HG03558 (cell line): ENCODE measurements around the gene VPS11.

ENCODE experiments used
- ATAC-seq: cut with Tn5 transposase; IDR thresholded peaks from one replicate; pipeline ENCODE4 v1.9.1; 2021; ENCODE audit warnings: moderate number of reproducible peaks; ENCODE audit not compliant: unreplicated experiment; ENCODE audit errors: extremely low read depth

VPS11 gene

DNA sequence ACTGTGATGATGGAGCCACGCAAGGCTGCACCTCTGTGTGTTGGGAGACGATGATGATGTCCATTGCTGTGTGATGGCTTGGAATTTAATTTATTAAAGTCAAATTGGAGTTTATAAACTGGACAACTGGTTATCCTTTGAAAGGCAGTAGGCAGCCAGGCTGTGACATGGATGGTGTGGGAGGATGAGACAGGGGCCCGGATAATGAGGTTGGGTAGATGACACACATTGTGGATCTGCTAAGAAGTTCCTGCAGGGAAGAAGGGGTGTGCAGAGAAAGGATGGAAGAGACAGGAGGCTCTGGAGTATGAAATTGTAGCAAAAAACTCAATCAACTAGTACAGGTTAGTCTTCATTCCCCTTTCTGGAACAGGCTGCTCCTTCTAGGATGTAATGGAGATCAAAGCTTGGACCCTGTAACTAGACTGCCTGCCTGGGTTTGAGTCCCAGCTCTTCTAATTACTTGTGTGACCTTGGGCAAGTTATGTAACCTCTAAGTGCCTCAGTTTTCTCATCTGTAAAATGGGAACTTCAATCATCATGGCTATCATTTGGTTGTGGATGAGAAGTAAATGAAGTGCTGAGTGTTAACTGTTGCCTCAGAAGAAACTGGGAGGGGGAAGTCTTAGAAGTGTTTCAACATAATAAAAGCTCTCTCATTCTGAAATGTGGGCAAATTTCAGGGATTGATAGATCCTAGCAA, 49.5 kb downstream of the VPS11 start:
- no peak for ATAC-seq

DNA sequence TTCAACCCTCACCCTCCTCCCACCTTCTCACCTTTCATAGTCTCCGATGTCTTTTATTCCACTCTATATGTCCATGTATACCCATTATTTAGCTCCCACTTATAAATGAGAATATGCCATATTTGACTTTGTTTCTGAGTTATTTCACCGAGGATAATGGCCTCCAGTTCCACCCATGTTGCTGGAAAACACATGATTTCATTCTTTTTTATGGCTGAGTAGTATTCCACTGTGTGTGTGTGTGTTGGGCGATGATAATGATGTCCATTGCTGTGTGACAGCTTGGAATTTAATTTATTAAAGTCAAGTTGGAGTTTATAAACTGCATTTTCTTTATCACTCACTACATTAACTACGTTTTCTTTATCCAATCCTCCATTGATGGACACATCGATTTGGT, 50.6 kb downstream of the VPS11 start:
- ATAC-seq, result no peak

DNA sequence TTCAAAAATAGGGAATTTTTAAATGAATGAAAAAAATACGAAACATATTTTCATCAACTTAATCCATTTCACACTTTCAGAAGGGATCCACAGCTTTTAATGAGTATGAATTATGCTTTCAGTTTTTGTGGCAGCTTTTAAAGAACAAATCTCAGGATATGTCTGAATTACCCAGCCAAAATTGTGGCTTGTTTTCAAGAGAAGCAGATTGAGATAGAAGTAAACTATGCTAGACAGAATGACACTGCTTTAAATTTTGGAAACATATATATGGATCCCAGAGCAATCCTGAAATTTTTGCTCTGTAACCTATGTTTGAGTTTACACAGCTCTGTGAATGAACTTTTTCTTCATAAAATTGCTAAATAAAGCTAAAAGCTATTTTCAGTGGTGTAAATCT, 51.3 kb downstream of the VPS11 start:
- no peak for ATAC-seq

DNA sequence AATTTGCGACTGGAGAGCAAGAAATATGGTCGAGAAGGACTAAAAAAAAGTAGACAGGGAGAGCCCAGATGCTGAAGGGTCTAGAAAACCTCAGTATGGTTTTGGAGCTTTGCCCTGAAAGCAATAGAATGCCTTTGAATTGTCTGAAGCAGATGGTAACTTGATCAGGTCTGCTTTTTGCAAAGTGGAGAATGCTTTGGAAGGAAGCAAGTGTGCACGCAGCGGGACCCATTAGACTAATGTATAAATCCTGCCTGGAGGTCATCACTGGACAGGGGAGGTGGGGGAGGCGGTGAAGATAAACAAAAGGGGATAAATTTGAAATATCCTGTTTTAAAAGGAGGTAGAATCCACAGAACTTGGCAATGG, 53.0 kb downstream of the VPS11 start:
- ATAC-seq, result no peak

DNA sequence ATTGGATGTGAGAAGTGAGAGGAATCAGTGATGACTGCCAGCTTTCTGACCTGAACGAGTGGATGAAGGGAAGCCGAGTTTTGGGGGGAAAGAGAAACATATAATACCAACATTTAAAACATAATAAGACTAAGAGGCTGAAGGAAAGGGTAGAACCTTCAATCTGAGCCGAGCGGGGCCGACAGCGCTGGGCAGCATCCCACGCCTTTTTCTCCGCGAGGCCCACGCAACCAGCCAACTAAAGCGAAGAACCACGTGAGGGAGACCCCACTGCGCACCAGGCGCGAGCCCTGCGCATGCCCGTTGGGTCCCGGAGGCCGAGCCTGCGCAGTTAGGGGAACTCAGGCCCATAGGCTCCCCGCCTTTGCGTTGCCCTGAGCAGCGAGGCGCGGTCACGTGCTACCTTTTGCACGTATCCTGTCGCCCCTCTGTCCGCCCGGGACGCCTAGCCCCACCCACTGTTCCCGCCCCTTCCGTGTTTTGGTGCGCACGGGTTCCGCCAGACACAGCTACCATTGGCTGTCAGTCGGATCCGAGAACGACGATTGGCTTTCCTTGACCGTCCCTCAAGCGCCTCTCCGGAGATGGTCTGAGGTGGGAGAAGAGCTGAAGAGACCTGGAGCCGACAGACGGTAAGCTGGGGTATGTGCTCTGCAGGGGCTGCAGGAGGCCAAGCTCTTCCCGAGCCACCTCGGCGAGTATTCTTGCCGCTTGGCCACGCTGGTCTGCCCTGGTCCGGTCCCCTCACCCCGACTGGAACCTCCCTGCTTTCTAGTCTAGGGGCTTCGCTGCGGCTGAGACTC, 53.6 kb downstream of the VPS11 start, which contains the start of gene HINFP:
HINFP (plus strand) TSS at position 573 of the 803 bp plus-strand sequence. CDS start 5,365 bp downstream, outside the sequence.
- peak; percentile 89 for ATAC-seq

DNA sequence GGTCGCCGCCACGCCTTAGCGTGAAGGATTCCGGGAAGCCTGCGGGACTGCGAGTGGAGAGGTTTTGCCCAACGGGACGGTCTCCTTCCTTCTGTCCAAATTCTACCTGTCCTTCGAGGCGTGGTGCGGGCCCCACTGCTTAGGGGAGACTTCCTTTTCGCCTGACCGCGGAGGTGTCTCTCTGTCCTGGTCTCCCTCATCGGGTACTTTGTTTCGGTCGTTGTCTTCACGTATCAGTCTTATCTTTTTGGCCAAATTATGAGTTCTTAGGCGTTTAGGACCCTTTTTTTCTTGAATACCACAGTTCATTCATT, 54.1 kb downstream of the VPS11 start:
- no peak for ATAC-seq

DNA sequence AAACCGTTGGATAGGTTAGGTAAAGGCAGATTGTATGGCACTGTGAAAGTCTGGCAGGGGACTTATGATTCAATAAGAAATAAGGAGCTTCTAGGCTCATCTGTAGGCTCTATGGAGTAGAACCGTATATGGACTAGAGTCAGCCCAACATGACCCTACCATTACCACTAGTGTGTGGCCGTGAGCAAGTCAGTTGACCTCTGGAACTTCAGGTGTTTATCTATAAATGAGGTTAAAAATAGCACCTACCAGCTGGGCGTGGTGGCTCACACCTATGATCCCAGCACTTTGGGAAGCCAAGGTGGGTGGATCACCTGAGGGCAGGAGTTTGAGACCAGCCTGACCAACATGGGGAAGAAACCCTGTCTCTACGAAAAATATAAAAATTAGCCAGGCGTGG, 58.2 kb downstream of the VPS11 start:
- no peak for ATAC-seq

DNA sequence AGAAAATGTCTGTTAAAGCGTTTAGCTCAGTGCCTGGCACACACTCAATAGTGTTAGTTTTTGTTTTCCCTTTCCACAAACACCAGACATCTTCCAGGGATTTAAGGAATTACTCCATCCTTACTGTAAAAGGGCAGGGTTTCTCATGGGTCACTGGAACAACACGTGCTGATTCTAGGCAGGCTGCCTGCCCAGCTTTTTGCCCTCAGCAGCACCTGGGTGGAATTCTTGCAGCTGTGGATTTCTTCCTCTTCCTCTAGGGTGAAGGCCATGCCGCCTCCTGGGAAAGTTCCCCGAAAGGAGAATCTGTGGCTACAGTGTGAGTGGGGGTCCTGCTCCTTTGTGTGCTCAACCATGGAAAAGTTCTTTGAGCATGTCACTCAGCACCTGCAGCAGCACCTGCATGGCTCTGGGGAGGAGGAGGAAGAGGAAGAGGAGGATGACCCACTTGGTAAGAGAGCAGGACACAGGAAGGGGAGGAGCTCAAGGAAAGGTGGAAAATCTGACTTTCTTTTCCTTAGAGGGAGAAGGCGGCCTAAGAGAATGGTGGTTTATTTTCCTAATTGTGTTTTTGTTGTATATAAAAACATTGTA, 59.2 kb downstream of the VPS11 start:
- ATAC-seq, result no peak

DNA sequence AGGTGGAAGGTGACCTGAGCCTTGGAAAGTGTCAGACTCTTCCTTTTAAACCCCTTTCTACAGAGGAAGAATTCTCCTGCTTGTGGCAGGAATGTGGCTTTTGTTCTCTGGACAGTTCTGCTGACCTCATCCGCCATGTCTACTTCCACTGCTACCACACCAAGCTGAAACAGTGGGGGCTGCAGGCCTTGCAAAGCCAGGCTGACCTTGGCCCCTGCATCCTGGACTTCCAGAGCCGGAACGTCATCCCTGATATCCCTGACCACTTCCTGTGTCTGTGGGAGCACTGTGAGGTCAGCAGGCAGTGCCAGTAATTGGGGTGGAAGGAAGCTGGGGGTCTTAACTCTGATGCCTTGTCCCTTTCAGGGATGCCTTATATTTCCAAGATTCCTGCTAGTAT, 63.0 kb downstream of the VPS11 start:
- no peak for ATAC-seq
